Stimulated activated CD8-positive, alpha-beta memory T cell treated with anti-CD3 and anti-CD28 coated beads, Interleukin-12 subunit alpha, Interleukin-12 subunit beta, amount 100 ng/mL, for 1 hour (primary cell): Measurements from ENCODE around the gene GIGYF1.
"Not testable (repeated sequence)": the region's sequence is repeated elsewhere in the genome, so short reads cannot be mapped to it uniquely, and the experiment has no call there.

Source experiments
- DNase-seq: peaks from one replicate; pipeline ENCODE4 v3.0.0-alpha.2; 2020; ENCODE audit warnings: low read depth

GIGYF1 gene

DNA sequence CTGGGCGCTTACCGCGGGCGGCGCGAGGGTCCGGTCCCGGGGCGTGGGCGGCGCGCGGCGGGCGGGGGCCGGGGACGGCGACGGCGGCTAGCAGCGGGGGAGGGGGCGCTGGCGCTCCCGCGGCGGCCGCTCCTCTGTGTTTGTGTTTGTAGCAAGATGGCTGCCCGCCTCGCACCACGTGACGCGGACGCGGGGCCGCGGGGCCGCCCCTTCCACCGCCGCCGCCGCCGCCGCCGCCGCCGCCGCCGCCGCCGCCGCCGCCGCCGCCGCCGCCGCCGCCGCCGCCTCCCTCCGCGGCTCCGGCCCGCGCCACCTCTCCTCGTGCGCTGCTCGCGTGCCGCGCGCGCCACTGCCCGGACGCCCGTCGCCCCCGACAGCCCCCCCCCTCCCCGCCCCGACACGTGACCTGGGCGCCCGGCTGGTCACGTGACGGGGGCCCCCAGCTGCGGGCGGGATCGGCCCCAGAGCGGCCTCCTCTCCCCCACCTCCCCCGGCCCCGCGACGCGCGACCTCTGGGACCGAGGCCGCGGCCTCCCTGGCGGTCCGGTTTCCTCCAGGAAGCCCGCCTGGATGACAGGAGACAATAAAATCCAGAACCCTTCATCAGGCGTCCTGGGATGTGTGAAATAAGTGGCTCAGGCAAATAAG is at the start of gene GIGYF1:
Gene GIGYF1, minus strand, starts transcription at position 153 of the 648 bp plus-strand sequence. CDS start 6,012 bp downstream, outside the sequence.
- DNase-seq = peak; percentile 48

- DNase-seq = no peak
Measured at GRCh38 chr7:100739934-100740333, 45.9 kb upstream of the GIGYF1 start.

DNA sequence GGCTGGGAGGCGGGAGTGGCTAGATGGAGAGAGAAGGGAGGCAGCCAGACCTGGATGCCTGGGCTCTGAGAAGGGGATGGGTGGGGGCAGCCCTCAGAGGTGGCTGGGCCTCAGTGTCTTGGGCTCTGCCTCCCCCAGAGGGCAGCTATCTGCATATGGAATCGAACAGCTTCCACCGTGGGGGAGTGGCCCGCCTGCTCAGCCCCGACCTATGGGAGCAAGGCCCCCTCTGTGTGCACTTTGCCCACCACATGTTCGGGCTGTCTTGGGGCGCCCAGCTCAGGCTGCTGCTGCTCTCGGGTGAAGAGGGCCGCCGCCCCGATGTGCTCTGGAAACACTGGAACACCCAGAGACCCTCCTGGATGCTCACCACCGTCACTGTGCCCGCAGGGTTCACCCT is 42.6 kb upstream of the GIGYF1 start:
- no peak for DNase-seq

- no peak for DNase-seq
Measured at GRCh38 chr7:100735730-100736129, 41.7 kb upstream of the GIGYF1 start.

DNA sequence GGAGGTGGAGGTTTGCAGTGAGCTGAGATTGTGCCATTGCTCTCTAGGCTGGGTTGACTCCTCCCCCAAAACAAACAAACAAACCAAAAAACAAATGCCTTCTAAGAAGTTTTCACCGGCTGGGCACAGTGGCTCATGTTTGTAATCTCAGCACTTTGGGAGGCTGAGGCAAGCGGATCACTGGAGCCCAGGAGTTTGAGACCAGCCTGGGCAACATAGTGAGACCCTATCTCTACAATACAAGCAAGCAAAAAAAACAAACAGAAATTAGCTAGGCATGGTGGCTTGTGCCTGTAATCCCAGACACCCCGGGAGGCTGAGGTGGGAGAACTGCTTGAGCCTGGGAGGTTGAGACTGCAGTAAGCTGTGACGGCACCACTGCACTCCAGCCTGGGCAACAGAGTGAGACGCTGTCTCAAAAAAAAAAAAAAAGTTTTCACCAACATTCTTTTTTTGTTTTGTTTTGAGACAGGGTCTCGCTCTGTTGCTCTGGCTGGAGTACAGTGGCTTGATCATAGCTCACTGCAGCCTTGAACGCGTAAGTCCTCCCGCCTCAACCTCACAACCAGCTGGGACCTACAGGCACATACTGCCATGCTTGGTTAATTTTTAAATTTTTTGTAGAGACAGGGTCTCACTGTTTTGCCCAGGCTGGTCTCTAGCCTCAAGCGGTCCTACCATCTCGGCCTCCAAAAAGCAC is 38.0 kb upstream of the GIGYF1 start:
- no peak for DNase-seq

- no peak for DNase-seq
Measured at GRCh38 chr7:100730136-100730800, 36.2 kb upstream of the GIGYF1 start.

GRCh38 chr7:100728196-100728595 is 34.1 kb upstream of the GIGYF1 start:
- DNase-seq = no peak

- no peak for DNase-seq
Measured at GRCh38 chr7:100726996-100727761, 33.1 kb upstream of the GIGYF1 start.

GRCh38 chr7:100724364-100724763 is 30.3 kb upstream of the GIGYF1 start:
- not testable (repeated sequence) for DNase-seq

DNA sequence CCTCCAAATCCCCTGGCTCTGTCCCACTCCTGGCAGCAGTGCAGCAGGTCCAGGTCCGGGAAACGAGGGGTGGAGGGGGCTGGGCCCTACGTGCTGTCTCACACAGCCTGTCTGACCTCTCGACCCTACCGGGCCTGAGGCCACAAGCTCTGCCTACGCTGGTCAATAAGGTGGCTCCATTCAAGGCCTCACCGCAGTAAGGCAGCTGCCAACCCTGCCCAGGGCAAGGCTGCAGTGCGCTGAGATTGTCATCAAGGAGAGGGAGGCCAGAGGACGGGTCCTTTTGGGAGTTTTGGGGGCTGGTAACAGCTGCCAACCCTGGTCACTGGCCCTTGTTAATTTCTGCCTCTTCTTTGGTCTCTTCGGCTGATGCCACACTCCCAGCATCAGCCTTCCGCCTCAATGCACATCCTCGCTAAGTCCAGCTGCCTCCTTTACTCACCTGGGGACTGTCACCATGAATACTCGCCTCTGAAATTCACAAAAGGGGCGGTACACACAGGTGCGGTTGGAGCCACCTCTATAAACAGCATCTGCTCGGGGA is 29.8 kb upstream of the GIGYF1 start:
- DNase-seq = no peak

GRCh38 chr7:100722480-100723212 is 28.6 kb upstream of the GIGYF1 start:
- no peak for DNase-seq

GRCh38 chr7:100721505-100721812 is 27.4 kb upstream of the GIGYF1 start:
- no peak for DNase-seq

- no peak for DNase-seq
Measured at GRCh38 chr7:100720671-100721504, 26.8 kb upstream of the GIGYF1 start.

GRCh38 chr7:100720279-100720670 is 26.2 kb upstream of the GIGYF1 start, which contains the start of gene EPO:
TSS of gene EPO (plus strand) at chr7:100720468. CDS start at chr7:100720981, 513 bp downstream.
- DNase-seq = no peak

DNA sequence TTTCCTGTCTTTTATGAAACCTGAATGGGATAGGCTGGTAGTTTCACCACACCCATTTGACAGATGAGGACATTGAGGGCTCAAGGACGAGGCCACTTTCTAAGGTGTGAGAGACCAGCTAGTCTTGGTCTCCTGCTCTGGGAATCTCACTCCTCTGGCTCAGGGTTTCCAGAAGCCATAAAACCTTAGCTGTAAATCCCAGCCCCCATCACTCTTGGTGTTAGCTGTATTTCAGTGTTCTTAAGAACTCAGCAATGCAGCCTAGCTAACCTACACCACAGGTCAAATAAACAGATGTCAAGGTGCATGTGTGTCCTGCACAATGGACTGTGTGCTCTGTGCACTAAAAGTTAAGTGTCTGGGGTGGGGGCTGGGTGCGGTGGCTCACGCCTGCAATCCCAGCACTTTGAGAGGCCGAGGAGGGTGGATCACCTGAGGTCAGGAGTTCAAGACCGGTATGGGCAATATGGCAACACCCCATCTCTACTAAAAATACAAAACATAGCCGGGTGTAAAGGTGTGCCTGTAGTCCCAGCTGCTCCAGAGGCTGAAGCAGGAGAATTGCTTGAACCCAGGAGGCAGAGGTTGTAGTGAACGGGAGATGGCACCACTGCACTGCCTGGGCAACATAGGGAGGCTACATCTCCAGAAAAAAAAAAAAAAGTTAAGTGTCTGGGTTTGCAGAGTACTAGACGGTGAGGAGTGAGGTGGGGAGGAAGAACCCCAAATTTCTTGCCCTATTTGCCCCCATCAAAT is 25.7 kb upstream of the GIGYF1 start:
- DNase-seq = no peak

- not testable (repeated sequence) for DNase-seq
Measured at GRCh38 chr7:100717073-100717472, 23.0 kb upstream of the GIGYF1 start.

- DNase-seq = no peak
Measured at GRCh38 chr7:100714725-100715124, 20.7 kb upstream of the GIGYF1 start.

- no peak for DNase-seq
Measured at GRCh38 chr7:100711369-100711768, 17.3 kb upstream of the GIGYF1 start.

DNA sequence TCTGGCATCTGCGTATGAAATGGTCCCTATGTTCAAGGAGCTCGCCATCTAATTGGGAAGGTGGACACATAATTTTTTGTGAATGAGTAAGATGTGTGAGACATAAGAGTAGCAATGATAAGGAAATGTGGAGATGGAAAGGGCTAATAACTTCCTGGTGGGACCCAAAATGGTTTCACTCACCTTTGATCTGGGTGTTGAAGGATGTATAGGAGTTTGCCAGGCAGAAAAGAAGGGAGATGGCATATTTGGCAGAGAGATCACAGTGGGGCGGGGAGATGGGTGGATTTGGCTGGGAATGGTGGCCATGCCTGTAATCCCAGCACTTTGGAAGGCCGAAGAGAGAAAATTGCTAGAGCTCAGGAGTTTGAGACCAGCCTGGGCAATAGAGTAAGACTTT is 16.4 kb upstream of the GIGYF1 start:
- no peak for DNase-seq

GRCh38 chr7:100708395-100708794 is 14.3 kb upstream of the GIGYF1 start:
- DNase-seq = no peak
